ENCODE data around the gene EDC4.
"Not testable (repeated sequence)": the region's sequence is repeated elsewhere in the genome, so short reads cannot be mapped to it uniquely, and the experiment has no call there.

Gene EDC4

DNA sequence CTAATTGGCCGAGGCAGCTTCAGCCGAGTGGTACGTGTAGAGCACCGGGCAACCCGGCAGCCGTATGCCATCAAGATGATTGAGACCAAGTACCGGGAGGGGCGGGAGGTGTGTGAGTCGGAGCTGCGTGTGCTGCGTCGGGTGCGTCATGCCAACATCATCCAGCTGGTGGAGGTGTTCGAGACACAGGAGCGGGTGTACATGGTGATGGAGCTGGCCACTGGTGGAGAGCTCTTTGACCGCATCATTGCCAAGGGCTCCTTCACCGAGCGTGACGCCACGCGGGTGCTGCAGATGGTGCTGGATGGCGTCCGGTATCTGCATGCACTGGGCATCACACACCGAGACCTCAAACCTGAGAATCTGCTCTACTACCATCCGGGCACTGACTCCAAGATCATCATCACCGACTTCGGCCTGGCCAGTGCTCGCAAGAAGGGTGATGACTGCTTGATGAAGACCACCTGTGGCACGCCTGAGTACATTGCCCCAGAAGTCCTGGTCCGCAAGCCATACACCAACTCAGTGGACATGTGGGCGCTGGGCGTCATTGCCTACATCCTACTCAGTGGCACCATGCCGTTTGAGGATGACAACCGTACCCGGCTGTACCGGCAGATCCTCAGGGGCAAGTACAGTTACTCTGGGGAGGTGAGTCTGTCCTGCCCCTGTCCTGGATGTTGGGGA lies 36.3 kb downstream of the EDC4 start:
- DNase-seq (ENCODE audit: low read depth in 4 of 4, low spot score in 1 of 4): no peak

- no peak for DNase-seq (ENCODE audit: low read depth in 4 of 4, low spot score in 1 of 4)
Observed at GRCh38 chr16:67910158-67910557, 37.3 kb downstream of the EDC4 start.

DNA sequence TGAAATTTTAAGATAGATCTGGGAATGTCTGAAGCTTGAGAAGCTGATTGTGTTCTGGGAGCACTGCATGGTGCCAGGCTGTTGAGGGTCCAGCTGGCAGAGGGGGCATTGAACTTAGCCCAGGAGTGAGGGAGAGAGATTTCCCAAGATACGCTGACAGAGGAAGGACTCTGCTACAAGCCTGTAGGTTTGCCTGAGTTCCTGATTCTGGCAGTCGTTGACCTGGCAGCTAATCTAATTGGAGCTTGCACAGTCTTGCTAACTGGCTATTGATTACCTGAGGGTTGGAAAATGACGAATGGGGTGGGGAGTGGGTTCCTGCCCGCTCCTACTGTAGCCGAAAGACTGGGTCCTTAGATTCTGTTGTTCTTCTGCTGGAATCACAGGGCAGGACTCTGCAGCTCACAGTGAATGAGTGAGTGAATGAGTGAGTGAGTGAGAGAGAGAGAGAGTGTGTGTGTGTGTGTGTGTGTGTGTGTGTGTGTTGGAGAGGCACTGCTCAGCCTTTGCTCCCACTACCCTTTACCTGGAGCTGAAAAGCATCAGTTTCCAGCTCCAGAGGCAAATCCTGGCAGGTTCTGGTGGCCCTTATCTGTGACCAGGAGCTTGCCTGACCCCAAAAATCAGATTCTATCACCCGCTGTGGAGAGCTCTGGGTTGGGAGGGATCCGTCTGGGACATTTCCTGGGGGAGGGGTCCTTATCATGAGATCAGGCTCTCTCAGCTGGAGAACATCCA lies 42.1 kb downstream of the EDC4 start:
- no peak for DNase-seq (ENCODE audit: low read depth in 4 of 4, low spot score in 1 of 4)

GRCh38 chr16:67915496-67915769 lies 42.6 kb downstream of the EDC4 start:
- not testable (repeated sequence) for DNase-seq (ENCODE audit: low read depth in 4 of 4, low spot score in 1 of 4)

DNA sequence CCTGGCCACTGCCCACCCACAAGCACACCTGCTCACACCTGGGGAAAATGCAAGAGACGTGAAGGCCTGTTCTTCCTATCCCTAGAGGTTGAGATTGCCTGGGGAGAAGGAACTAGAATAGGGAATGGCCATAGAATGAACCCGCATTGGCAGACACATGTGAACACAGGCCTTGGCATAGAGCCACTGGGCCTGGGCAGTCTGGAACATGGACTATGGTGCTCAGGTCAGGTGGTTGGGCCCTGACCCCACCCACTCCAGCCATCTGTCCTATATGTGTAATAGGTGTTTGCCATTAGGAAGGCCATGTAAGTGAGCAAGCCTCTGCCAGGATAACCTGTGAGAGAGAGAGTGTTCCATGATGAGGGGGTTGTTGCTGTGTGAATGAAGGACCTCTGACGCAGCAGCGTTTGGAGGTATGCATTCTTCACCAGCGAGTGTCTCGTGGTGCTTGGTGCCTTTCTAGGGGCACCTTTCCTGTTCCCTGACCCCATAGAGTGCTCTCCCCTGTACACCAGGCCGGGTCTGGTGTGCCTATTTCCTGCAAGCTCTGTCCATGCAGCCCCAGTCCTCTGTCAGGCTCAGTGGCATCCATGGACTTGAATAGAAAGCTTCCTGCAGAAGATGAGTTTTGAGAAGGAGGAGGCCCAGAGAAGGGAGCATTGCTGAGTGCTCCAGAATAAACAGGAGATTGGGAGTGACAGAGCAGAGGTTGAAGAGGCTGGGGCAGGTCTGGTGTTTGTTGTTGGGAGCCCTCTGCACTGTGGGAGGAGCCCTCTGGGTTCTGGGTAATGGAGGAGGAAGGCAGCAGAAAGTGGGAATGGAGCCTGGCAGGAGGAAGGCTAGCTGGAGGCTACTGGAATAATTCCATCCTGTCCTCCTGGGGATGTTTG lies 43.2 kb downstream of the EDC4 start:
- DNase-seq (ENCODE audit: low read depth in 4 of 4, low spot score in 1 of 4): no peak

GRCh38 chr16:67917140-67917851 lies 44.4 kb downstream of the EDC4 start:
- DNase-seq (ENCODE audit: low read depth in 4 of 4, low spot score in 1 of 4): no peak

DNA sequence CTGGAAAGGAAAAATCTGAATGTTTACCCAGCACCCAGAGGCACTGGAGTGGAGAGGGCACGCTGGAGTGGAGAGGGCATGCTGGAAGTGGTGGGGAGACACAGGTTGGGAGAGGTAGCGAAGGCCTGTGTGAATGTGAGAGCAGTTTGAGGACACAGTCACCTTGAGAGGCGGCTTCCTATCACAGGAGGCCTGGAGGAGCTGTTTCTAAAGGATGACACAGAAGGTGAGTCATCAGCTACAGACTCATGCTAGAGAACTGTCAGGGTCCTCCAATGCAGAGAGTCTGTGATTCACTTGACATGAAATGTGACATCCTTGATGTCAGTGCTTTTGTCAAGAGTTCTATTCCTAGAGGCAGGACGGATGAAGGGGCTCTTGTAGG lies 45.0 kb downstream of the EDC4 start:
- DNase-seq (ENCODE audit: low read depth in 4 of 4, low spot score in 1 of 4): peak in 1 of 4 experiments; percentile 48

- DNase-seq (ENCODE audit: low read depth in 4 of 4, low spot score in 1 of 4): no peak
Observed at GRCh38 chr16:67919622-67920221, 46.9 kb downstream of the EDC4 start.

- no peak for DNase-seq (ENCODE audit: low read depth in 4 of 4, low spot score in 1 of 4)
Observed at GRCh38 chr16:67922221-67922620, 49.4 kb downstream of the EDC4 start.

DNA sequence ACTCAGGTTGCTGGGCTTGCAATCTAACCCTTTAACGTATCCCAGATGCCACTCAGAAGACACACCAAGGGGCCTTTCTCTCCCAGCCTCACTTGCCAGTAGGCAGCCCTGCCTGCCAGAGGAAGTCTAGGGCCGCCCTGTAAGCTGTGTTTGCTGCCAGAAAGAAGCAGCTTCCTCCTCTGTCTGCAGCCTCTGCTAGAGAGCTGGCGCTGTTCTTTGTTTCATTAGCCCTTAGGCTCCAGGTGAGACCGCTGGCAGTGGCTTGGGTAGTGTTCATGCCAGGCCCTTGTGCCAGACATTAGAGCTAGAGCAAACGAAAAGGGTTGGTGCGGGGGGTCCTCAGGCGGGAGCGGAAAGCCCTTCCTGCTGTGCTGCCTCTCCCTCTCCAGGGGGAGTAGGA lies 49.9 kb downstream of the EDC4 start:
- no peak for DNase-seq (ENCODE audit: low read depth in 4 of 4, low spot score in 1 of 4)

GRCh38 chr16:67923414-67924116 lies 50.7 kb downstream of the EDC4 start:
- DNase-seq (ENCODE audit: low read depth in 4 of 4, low spot score in 1 of 4): no peak

DNA sequence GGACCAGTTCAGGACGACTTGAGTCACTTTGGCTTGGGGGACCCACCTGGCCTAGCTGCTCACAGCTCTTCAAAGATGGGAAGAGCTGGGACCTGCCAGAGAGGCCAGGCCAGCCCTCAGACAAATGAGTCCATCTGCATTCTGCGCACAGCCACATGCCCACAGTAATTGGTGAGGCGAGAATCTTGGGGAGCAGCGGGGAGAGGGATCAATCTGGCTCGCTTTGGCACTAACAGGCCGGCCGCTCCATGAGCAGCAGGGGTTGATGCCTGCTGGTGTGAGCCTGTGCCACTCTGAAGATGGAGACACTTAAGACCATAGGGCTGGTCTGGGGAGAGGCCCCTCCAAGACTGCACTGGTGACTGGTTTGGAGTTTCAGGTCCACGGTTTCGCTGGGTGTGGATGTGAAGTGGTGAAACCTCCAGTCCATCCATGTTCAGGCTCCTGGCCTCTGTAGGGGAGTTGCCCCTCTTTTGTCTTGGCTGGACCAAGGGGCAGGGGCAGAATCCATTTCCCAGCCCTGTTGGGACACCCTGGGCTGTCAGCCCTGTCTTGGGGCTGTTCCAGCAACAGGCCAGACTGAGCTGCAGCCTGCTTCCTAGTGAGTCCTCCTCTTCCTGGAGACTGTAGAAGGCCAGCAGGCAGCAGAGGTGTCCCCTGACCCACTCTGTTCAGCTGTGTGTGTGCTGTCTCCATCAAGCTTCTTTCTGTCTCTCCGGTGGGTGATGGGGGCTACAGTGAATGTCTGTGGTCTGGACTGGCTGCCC lies 51.5 kb downstream of the EDC4 start:
- DNase-seq (ENCODE audit: low read depth in 4 of 4, low spot score in 1 of 4): no peak

DNA sequence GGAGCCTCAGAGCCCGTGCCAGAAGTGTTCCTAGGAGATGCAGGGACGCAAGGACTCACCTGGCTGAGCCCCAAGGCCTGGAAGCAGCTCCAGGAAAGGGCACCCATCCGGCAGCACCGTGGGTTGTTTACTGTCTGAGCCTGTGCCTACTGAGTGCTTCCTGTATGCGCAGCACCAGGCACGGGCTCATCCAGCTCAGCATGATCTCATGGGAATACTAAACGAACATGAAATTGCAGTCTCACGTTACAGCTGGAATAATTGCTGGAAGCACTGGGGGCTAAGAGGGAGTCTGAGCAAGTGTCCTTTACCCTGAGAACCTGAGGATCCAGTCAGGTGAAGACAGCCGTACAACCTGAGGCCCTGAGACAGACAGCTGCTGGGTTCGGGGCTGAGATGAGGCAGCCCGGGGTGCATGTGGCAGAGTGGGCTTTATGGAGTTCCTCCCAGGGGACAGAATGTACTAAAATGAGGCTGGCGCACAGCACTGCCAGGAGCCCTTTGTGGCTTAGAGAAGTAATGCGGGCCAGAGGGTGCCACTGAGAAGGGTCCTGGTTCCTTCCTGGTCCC lies 53.4 kb downstream of the EDC4 start:
- no peak for DNase-seq (ENCODE audit: low read depth in 4 of 4, low spot score in 1 of 4)

DNA sequence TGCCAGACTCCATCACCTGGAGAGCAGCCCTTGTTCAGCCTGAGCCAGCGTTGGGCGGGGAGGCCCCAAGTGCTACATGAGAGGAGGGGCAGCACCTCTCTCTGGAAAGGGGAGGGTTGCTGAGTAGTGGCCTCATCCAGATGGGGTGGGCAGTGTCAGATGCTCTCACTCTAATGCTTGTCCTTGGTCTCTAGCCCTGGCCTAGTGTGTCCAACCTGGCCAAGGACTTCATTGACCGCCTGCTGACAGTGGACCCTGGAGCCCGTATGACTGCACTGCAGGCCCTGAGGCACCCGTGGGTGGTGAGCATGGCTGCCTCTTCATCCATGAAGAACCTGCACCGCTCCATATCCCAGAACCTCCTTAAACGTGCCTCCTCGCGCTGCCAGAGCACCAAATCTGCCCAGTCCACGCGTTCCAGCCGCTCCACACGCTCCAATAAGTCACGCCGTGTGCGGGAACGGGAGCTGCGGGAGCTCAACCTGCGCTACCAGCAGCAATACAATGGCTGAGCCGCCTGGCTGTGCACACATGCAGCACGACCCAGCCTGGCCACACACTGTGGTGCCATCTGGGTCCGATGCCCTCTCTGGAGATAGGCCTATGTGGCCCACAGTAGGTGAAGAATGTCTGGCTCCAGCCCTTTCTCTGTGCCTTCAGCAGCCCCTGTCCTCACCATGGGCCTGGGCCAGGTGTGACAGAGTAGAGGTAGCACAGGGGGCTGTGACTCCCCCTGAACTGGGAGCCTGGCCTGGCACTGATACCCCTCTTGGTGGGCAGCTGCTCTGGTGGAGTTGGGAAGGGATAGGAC lies 54.5 kb downstream of the EDC4 start:
- DNase-seq (ENCODE audit: low read depth in 4 of 4, low spot score in 1 of 4): no peak

GRCh38 chr16:67928147-67928546 lies 55.3 kb downstream of the EDC4 start:
- DNase-seq (ENCODE audit: low read depth in 4 of 4, low spot score in 1 of 4): no peak

DNA sequence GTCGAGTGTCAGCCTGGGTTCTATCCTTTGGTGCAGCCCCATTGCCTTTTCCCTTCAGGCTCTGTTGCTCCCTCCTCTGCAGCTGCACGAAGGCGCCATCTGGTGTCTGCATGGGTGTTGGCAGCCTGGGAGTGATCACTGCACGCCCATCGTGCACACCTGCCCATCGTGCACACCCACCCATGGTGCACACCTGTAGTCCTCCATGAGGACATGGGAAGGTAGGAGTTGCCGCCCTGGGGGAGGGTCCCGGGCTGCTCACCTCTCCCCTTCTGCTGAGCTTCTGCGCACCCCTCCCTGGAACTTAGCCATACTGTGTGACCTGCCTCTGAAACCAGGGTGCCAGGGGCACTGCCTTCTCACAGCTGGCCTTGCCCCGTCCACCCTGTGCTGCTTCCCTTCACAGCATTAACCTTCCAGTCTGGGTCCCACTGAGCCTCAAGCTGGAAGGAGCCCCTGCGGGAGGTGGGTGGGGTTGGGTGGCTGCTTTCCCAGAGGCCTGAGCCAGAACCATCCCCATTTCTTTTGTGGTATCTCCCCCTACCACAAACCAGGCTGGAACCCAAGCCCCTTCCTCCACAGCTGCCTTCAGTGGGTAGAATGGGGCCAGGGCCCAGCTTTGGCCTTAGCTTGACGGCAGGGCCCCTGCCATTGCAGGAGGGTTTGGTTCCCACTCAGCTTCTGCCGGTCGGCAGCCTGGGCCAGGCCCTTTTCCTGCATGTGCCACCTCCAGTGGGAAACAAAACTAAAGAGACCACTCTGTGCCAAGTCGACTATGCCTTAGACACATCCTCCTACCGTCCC lies 55.9 kb downstream of the EDC4 start:
- peak in 3 of 4 experiments; percentile 60 to 64 (median 61) for DNase-seq (ENCODE audit: low read depth in 4 of 4, low spot score in 1 of 4)

- DNase-seq (ENCODE audit: low read depth in 4 of 4, low spot score in 1 of 4): no peak
Observed at GRCh38 chr16:67930191-67930590, 57.3 kb downstream of the EDC4 start.

Measured in stimulated activated CD4-positive, alpha-beta T cell treated with anti-CD3 and anti-CD28 coated beads, Interleukin-1b, Interleukin-23, amount 100 ng/mL, for 24 hours (primary cell).